ENCODE results near the gene CYTH4. TPM values are rescaled to one million over a fixed set of nuclear protein-coding genes. Genes with fewer than 3 reads are reported as not detected.

Gene CYTH4
- total and polyA plus RNA-seq, 10 of the 15 experiments (the other 5 are each of a cell fraction or from before 2014, with no cell fraction given) = 1.5 to 27.3 (median 16.9) TPM

DNA sequence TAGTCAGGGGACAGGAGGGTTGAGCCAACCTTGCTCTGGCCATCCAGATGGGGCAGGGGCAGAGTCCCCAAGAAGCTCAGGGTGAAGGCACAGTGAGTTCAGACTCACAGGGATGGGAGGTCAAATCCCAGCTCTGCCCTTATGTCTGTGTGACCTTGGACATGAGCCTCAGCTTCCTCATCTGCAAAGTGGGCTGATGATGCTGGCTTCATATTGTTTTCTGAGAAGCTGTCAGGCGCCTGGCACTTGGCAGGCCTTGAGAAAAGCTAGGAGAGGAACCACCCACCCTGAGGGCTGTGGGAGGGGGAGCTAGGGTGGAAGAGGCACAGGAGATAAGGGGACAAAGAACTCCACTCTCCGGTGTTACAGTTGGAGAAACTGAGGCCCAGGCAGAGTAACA, 23.6 kb downstream of the CYTH4 start (continued):
- TF ChIP-seq, protein P1, sequence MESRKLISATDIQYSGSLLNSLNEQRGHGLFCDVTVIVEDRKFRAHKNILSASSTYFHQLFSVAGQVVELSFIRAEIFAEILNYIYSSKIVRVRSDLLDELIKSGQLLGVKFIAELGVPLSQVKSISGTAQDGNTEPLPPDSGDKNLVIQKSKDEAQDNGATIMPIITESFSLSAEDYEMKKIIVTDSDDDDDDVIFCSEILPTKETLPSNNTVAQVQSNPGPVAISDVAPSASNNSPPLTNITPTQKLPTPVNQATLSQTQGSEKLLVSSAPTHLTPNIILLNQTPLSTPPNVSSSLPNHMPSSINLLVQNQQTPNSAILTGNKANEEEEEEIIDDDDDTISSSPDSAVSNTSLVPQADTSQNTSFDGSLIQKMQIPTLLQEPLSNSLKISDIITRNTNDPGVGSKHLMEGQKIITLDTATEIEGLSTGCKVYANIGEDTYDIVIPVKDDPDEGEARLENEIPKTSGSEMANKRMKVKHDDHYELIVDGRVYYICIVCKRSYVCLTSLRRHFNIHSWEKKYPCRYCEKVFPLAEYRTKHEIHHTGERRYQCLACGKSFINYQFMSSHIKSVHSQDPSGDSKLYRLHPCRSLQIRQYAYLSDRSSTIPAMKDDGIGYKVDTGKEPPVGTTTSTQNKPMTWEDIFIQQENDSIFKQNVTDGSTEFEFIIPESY (IDR thresholded peaks at IDR 0.05) = no peak

DNA sequence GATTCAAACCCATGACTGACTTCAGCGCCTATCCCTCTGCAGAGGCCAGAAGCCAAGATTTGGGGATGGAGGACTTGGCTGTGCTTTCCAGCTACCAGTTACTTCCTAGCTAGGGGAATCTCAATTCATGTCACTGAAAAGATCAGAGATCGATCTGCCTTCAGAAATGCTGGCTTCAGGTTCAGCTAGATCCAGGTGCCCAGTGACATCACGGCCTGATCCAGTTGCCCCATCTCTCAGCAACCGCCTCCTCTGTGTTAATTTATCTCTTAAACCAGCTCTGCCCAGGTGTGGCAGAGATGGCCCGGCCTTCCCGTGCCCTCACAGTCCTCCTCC, 24.2 kb downstream of the CYTH4 start:
- Histone ChIP-seq H3K4me1 (ENCODE audit: control insufficient read depth, insufficient read depth, low read length) (peaks cover 61% of the 10 kb centered on the region), H2AFZ (ENCODE audit: control insufficient read depth, low read depth, low read length) (no peak overlapping the region; the same call in 1 of the 2 replicates), H3K27me3 (replicated peaks in 1 of 2; ENCODE audit: control insufficient read depth in 2 of 2, insufficient read depth in 2 of 2, low read length in 1 of 2) (no peaks in the 10 kb centered on the region), H3K4me2 (ENCODE audit: control insufficient read depth, insufficient read depth) (peak overlapping the region; percentile 87), H3K9me3 (replicated peaks; ENCODE audit: control insufficient read depth, insufficient read depth, low read length) (no peaks in the 10 kb centered on the region), H3K79me2 (ENCODE audit: control insufficient read depth, insufficient read depth, low read length) (0 out of 2 replicates have a peak, but pooled peaks cover 1% of the 10 kb centered on the region), H4K20me1 (ENCODE audit: control insufficient read depth, insufficient read depth) (no peaks in the 10 kb centered on the region), H3K9ac (ENCODE audit: control insufficient read depth, insufficient read depth, low read length) (peak overlapping the region; percentile 71), H3K4me3 (peak overlapping the region; percentile 35; the same call in 1 of the 2 replicates), H3K27ac (ENCODE audit: control insufficient read depth, insufficient read depth) (peak overlapping the region; percentile 91), H3K36me3 (ENCODE audit: control insufficient read depth in 2 of 2, insufficient read depth in 2 of 2, low read length in 1 of 2) (peaks cover 0 to 8% of the 10 kb centered on the region in 2 experiments; a peak in 1 of 4 replicates)
- RAD21 ChIA-PET (ENCODE audit: unreplicated experiment) = interaction anchor here (0.5 to 1.5 kb wide), 2 partner anchors 261 to 302 kb away, joined by 3 read pairs; partner anchors contain the start of gene GGA1
- intact Hi-C loops (cut with micrococcal nuclease; ENCODE audit: unreplicated experiment) = loop anchor here (1.0 kb wide), 1 partner anchor 21 kb away; no protein-coding TSS in a partner anchor
- TF ChIP-seq SP1 (IDR thresholded peaks at IDR 0.05; ENCODE audit: low read depth, low read length) = no peak
- TF ChIP-seq, protein P2, sequence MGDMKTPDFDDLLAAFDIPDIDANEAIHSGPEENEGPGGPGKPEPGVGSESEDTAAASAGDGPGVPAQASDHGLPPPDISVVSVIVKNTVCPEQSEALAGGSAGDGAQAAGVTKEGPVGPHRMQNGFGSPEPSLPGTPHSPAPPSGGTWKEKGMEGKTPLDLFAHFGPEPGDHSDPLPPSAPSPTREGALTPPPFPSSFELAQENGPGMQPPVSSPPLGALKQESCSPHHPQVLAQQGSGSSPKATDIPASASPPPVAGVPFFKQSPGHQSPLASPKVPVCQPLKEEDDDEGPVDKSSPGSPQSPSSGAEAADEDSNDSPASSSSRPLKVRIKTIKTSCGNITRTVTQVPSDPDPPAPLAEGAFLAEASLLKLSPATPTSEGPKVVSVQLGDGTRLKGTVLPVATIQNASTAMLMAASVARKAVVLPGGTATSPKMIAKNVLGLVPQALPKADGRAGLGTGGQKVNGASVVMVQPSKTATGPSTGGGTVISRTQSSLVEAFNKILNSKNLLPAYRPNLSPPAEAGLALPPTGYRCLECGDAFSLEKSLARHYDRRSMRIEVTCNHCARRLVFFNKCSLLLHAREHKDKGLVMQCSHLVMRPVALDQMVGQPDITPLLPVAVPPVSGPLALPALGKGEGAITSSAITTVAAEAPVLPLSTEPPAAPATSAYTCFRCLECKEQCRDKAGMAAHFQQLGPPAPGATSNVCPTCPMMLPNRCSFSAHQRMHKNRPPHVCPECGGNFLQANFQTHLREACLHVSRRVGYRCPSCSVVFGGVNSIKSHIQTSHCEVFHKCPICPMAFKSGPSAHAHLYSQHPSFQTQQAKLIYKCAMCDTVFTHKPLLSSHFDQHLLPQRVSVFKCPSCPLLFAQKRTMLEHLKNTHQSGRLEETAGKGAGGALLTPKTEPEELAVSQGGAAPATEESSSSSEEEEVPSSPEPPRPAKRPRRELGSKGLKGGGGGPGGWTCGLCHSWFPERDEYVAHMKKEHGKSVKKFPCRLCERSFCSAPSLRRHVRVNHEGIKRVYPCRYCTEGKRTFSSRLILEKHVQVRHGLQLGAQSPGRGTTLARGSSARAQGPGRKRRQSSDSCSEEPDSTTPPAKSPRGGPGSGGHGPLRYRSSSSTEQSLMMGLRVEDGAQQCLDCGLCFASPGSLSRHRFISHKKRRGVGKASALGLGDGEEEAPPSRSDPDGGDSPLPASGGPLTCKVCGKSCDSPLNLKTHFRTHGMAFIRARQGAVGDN (IDR thresholded peaks at IDR 0.05) = no peak
- peak; percentile 16; the same call in 1 of the 2 replicates for TF ChIP-seq LARP7 (IDR thresholded peaks at IDR 0.05)
- TF ChIP-seq SMARCA5 (IDR thresholded peaks at IDR 0.05) = peak; percentile 73
- no peak for TF ChIP-seq CBX3 (IDR thresholded peaks at IDR 0.05; ENCODE audit: borderline replicate concordance, low read depth)
- TF ChIP-seq CHD1 (IDR thresholded peaks at IDR 0.05; ENCODE audit: low read depth, low read length) = no peak
- BruUV-seq (replicated peaks) = no TSS peak
- in situ Hi-C loops (cut with MboI) = no loop called here
- FAIRE-seq (no peak), DNase-seq (ENCODE audit: low read depth, low spot score) (no peak), ATAC-seq (no peak)
- CTCF ChIA-PET = interaction anchor here (1.9 kb wide), 2 partner anchors 23 to 105 kb away, joined by 4 to 13 read pairs; no protein-coding TSS in a partner anchor
- WGBS (ENCODE audit: insufficient coverage, insufficient replicate concordance, low lambda C conversion rate, missing lambda C conversion rate) = 38% methylated on average over 6 of the region's 6 CpGs
- POLR2A ChIA-PET = interaction anchor here (2.2 kb wide), 1 partner anchor 15 kb away, joined by 5 read pairs; no protein-coding TSS in a partner anchor
- SMC1A ChIA-PET (ENCODE audit: uncharacterized antibody, unreplicated experiment) = interaction anchor here (1.5 to 2.2 kb wide), 3 partner anchors 8 to 47 kb away, joined by 4 to 13 read pairs (median 7); no protein-coding TSS in a partner anchor

Measured in GM12878 (cell line).